Measurements from ENCODE around the gene PDS5A.
"Not testable (repeated sequence)": the region's sequence is repeated elsewhere in the genome, so short reads cannot be mapped to it uniquely, and the experiment has no call there.

Gene PDS5A

GRCh38 chr4:39978378-39978775, 666 bp upstream of the PDS5A start:
- POLR2A ChIA-PET = no interaction called here
- CTCF ChIA-PET = interaction anchor here (0.6 to 1.5 kb wide), 29 partner anchors 8 to 512 kb away, joined by 3 to 14 read pairs (median 3); no protein-coding TSS in a partner anchor
- no peak for DNase-seq (ENCODE audit: extremely low spot score)
- TF ChIP-seq, protein P1, sequence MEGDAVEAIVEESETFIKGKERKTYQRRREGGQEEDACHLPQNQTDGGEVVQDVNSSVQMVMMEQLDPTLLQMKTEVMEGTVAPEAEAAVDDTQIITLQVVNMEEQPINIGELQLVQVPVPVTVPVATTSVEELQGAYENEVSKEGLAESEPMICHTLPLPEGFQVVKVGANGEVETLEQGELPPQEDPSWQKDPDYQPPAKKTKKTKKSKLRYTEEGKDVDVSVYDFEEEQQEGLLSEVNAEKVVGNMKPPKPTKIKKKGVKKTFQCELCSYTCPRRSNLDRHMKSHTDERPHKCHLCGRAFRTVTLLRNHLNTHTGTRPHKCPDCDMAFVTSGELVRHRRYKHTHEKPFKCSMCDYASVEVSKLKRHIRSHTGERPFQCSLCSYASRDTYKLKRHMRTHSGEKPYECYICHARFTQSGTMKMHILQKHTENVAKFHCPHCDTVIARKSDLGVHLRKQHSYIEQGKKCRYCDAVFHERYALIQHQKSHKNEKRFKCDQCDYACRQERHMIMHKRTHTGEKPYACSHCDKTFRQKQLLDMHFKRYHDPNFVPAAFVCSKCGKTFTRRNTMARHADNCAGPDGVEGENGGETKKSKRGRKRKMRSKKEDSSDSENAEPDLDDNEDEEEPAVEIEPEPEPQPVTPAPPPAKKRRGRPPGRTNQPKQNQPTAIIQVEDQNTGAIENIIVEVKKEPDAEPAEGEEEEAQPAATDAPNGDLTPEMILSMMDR (IDR thresholded peaks at IDR 0.05; ENCODE audit: control extremely low read depth, extremely low read depth, low read depth, missing control alignments) = no peak

- ChIA-PET POLR2A (no interaction called here), CTCF (interaction anchor here (0.6 to 1.0 kb wide), 2 partner anchors 24 to 508 kb away, joined by 3 to 4 read pairs; no protein-coding TSS in a partner anchor)
- TF ChIP-seq, protein P1 (IDR thresholded peaks at IDR 0.05; ENCODE audit: control extremely low read depth, extremely low read depth, low read depth, missing control alignments) = no peak
- DNase-seq (ENCODE audit: extremely low spot score) = peak; percentile 48
Observed at GRCh38 chr4:39976945-39977488, 694 bp downstream of the PDS5A start.

DNA sequence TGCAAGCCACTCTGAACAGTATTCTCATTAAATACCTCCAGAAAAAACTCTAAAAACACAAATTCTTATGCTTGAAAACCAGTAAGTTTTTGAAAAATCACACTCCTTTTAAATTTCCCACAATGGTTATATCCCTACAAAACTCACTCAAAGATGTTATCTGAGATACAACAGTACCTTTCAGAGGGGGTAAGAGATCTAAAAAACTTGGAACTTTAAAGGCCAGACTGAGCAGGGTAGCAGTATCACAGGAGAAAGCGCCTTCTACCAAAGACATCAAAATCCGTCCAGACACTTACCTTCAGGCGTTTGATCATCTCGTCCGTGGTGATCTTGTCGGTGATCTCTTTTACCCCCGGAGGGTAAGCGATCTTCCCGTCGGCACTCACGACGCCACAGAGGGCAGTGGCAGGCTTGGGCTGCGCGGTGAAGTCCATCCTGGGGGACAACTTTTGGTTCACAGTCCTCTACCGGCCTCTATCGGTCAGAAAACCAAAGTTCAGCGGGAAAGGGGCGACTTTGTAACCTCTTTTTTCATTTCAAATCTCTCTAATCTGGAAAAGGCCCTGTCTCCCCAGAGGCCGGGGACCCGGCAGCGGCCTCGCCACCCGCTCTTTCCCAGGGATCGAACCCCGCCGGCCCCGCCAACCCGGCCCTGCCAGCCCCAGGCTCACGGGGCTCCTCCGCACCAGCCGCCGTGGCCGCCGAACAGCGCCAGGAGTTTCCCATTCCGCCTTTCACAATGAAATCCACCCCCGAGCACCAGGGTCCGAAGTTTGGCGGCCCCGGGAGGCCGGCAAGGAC, 1.4 kb downstream of the PDS5A start:
- DNase-seq (ENCODE audit: extremely low spot score) = peak; percentile 71
- CTCF ChIA-PET = interaction anchor here (0.6 to 3.2 kb wide), 16 partner anchors 8 to 519 kb away, joined by 3 to 20 read pairs (median 4); partner anchors contain the start of gene SMIM14
- POLR2A ChIA-PET = no interaction called here
- TF ChIP-seq, protein P1 (IDR thresholded peaks at IDR 0.05; ENCODE audit: control extremely low read depth, extremely low read depth, low read depth, missing control alignments) = peak; percentile 80

DNA sequence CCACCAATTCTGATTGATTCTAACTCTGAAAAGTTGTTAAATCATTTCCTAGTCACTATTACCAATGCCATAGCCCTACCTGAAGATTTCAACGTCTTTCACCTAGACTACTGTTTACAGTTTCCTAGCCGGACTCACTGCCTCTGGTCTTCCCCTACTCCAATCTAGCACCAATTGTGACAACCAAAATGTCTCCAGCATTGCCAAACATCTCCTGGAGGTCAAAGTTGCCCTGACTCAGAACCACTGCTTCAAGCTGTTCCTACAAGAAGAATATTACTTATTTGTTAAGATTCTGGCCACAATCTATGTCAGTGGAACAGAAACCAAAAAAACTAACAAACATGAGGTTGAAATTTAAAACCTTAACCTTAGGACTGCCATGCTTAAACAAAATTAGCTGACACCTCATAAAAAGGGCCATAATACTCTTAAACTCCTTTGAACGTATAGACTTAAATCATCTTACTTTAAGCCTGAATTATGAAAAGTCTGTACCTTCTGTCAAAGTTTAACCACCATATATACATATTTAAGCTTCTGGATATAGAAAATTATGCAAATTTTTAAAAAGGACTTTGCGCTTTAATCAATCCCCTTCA, 2.1 kb downstream of the PDS5A start:
- POLR2A ChIA-PET = no interaction called here

DNA sequence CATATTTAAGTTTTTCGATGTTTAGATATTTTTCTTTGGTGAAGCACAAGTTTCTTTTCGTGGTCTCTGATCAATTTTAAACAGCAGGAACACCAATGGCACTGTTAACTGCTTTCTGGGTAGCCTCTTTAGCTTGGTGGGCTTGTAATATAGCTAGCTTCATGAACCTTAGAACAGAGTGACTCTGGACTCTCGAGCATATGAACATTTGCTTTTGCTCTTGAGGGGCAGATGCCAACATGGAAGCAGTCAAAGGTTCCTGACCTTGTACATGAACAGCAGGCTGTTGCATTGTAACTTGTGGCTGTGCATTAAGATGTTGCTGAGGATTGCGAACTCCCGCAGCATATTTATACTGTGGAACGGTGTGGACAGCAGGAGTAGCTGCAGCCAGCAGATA, 4.7 kb downstream of the PDS5A start:
- CTCF ChIA-PET = interaction anchor here (3.0 to 3.2 kb wide), 2 partner anchors 9 to 504 kb away, joined by 18 to 20 read pairs; no protein-coding TSS in a partner anchor
- DNase-seq (ENCODE audit: extremely low spot score) = not testable (repeated sequence)
- POLR2A ChIA-PET = interaction anchor here (0.6 kb wide), 1 partner anchor 40 kb away, joined by 5 read pairs; no protein-coding TSS in a partner anchor

More for the DNA sequence above, 2.1 kb downstream of the PDS5A start:
- DNase-seq (ENCODE audit: extremely low spot score) = no peak
- CTCF ChIA-PET = interaction anchor here (0.6 to 3.2 kb wide), 16 partner anchors 8 to 518 kb away, joined by 3 to 20 read pairs (median 4); partner anchors contain the start of gene SMIM14
- TF ChIP-seq, protein P1 (IDR thresholded peaks at IDR 0.05; ENCODE audit: control extremely low read depth, extremely low read depth, low read depth, missing control alignments) = no peak

DNA sequence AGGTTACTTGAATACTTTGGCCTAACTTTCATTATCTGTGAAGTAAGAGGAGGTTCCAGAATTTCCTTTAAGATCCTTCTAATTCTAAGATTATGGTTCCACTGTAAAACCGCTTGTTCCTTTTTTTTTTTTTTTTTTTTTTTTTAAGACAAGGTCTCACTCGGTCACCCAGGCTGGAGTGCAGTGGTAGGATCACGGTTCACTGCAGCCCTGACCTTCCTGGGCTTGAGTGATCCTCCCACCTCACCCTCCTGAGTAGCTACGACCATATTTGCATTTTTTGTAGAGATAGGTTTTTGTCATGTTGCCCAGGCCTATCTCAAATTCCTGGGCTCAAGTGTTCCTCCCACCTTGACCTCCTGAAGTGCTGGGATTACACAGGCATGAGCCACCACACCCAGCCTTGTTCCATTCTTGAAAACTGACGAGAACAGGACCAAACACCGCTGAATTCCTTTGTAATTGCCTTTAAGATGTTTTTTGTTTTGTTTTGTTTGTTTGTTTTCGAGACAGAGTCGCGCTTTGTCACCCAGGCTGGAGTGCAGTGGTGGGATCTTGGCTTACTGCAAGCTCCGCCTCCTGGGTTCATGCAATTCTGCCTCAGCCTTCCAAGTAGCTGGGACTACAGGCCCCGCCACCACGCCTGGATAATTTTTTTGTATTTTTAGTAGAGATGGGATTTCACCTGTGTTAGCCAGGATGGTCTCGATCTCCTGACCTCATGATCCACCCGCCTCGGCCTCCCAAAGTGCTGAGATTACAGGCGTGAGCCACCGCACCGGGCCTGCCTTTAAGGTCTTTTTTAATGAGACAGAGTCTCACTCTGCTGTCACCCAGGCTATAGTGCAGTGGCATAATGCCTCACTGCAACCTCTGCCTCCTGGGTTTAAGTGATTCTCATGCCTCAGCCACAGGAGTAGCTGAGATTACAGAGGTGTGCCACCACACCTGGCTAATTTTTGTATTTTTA, 6.8 kb downstream of the PDS5A start:
- no peak for DNase-seq (ENCODE audit: extremely low spot score)
- TF ChIP-seq, protein P1 (IDR thresholded peaks at IDR 0.05; ENCODE audit: control extremely low read depth, extremely low read depth, low read depth, missing control alignments) = no peak
- CTCF ChIA-PET = interaction anchor here (1.0 to 2.5 kb wide), 3 partner anchors 9 to 502 kb away, joined by 3 to 10 read pairs (median 5); no protein-coding TSS in a partner anchor

More for the DNA sequence above, 6.8 kb downstream of the PDS5A start:
- POLR2A ChIA-PET = interaction anchor here (0.6 to 1.2 kb wide), 3 partner anchors 18 to 346 kb away, joined by 4 to 6 read pairs (median 4); no protein-coding TSS in a partner anchor
